HepG2 (cell line): ENCODE data around the gene TIMP4. TPM values are rescaled to one million over a fixed set of nuclear protein-coding genes. Genes with fewer than 3 reads are reported as not detected.

ENCODE experiments used
- ATAC-seq: fragments of 200-7000 bp; cut with Tn5 transposase; 3 replicates; pipeline ENCODE4 v1.9.1; 2020; ENCODE audit warnings: mild to moderate bottlenecking, moderate library complexity
- BruUV-seq: library from RNA; stranded (reverse); fragments of 400-500 nt; replicated peaks from 2 replicates; lab custom pipeline; 2021; lab: Mats Ljungman, UMichigan
- CTCF ChIA-PET: fragments of 300-600 bp; formaldehyde crosslinking; extraction: SDS; loops from one replicate; lab custom pipeline; 2021; ENCODE audit warnings: low total read pairs, inconsistent platforms, low intra/inter-chr PET ratio; lab: Yijun Ruan, JAX
- POLR2A ChIA-PET: fragments of 350-600 bp; sonication (Branson Sonifier 250); formaldehyde crosslinking; loops from one replicate; lab custom pipeline; 2020; ENCODE audit warnings: antibody characterized with exemption, inconsistent platforms; lab: Yijun Ruan, JAX
- DNase-seq: peaks from one replicate; pipeline ENCODE4 v3.0.0-alpha.2; 2015; ENCODE audit warnings: low spot score
- FAIRE-seq: peaks from 3 replicates; lab custom pipeline; 2011; peaks lifted over from hg19 to GRCh38; lab: Jason Lieb, UNC
- H2AFZ ChIP-seq: one replicate; pipeline ENCODE4 v1.6.1; 2011; ENCODE audit warnings: low read length, inconsistent platforms
- H3K27ac ChIP-seq: fragments of 300-600 bp; 3 replicates; pipeline ENCODE4 v1.8.0; 2011; ENCODE audit warnings: mixed run types, mild to moderate bottlenecking, mixed read lengths, low read length, inconsistent platforms; ENCODE audit not compliant: insufficient read depth; ENCODE audit errors: extremely low read length
- H3K27me3 ChIP-seq, 2 experiments: fragments of 200-600 bp in 1 of 2; 2 replicates in 1 of 2; 3 replicates in 1 of 2; pipeline versions ENCODE4 v1.6.0 to v1.8.0; 2011; ENCODE audit warnings: low read length in 2 of 2, mild to moderate bottlenecking in 2 of 2, moderate library complexity in 2 of 2, inconsistent platforms in 1 of 2; ENCODE audit not compliant: insufficient read depth in 2 of 2, control insufficient read depth in 1 of 2
- H3K36me3 ChIP-seq, 2 experiments: fragments of 200-600 bp in 1 of 2; replicated peaks in 1 of 2; 2 replicates in 1 of 2; 3 replicates in 1 of 2; pipeline versions ENCODE4 v1.5.1 to v1.8.0; 2011; ENCODE audit warnings: low read length in 2 of 2, inconsistent platforms in 1 of 2; ENCODE audit not compliant: insufficient read depth in 2 of 2, control insufficient read depth in 1 of 2
- H3K4me1 ChIP-seq: 2 replicates; pipeline ENCODE4 v1.5.1; 2012; ENCODE audit warnings: low read length, inconsistent platforms; ENCODE audit not compliant: insufficient read depth
- H3K4me2 ChIP-seq: 2 replicates; pipeline ENCODE4 v1.6.0; 2011; ENCODE audit warnings: low read depth, low read length, inconsistent platforms
- H3K4me3 ChIP-seq, 3 experiments: fragments of 200-600 bp in 1 of 3; sonication (generic), shearing (Covaris generic) in 1 of 3; replicated peaks in 1 of 3; 2 replicates each; pipeline ENCODE4 v1.5.1; 2011 to 2016; ENCODE audit warnings: low read length in 3 of 3, inconsistent platforms in 2 of 3, low read depth in 2 of 3, mild to moderate bottlenecking in 2 of 3, control low read depth in 1 of 3, mixed read lengths in 1 of 3; ENCODE audit not compliant: insufficient read depth in 1 of 3
- H3K79me2 ChIP-seq: one replicate; pipeline ENCODE4 v1.6.1; 2011; ENCODE audit warnings: low read length, inconsistent platforms; ENCODE audit not compliant: insufficient read depth
- H3K9ac ChIP-seq: 2 replicates; pipeline ENCODE4 v1.6.0; 2011; ENCODE audit warnings: mild to moderate bottlenecking, low read depth, low read length, inconsistent platforms; ENCODE audit not compliant: insufficient read depth
- H3K9me3 ChIP-seq: 2 replicates; pipeline ENCODE4 v1.5.1; 2012; ENCODE audit warnings: mild to moderate bottlenecking, low read length
- H4K20me1 ChIP-seq: 2 replicates; pipeline ENCODE4 v1.6.0; 2011; ENCODE audit warnings: inconsistent platforms, mild to moderate bottlenecking, low read length, moderate library complexity; ENCODE audit not compliant: insufficient read depth
- CEBPB ChIP-seq: IDR thresholded peaks from 2 replicates; pipeline ENCODE4 v1.6.1; 2011; ENCODE audit warnings: low read depth, low read length, improper control_type of control experiment, borderline replicate concordance
- PHB2 ChIP-seq: fragments of 450-650 bp; IDR thresholded peaks from 2 replicates; pipeline ENCODE4 v1.6.1; 2018; ENCODE audit not compliant: partially characterized antibody
- SMC3 ChIP-seq: IDR thresholded peaks from 2 replicates; pipeline ENCODE4 v1.6.1; 2011; ENCODE audit warnings: low read length, improper control_type of control experiment
- WGBS: methylation state at CpG from one replicate; pipeline ENCODE4 v1.1.6; 2017; ENCODE audit warnings: low lambda C conversion rate; 5-methylcytosine and 5-hydroxymethylcytosine counted together
- in situ Hi-C: cut with HindIII; loops from 2 replicates; pipeline ENCODE4 v1.10.0; 2017; ENCODE audit warnings: low pct_unique_long_range_greater_than_20kb; ENCODE audit not compliant: extremely low pct_ligation_motif_present
- intact Hi-C: fragments of 100-400 bp; cut with micrococcal nuclease; formaldehyde crosslinking; loops from one replicate; pipeline ENCODE4 v1.10.0; 2022; ENCODE audit not compliant: unreplicated experiment
- polyA plus RNA-seq, 8 experiments: library from polyadenylated mRNA; depleted of rRNA in 3 of 8; stranded (reverse) in 7 of 8; unstranded in 1 of 8; fragments of >200 nt; fragmentation: Illumina TruSeq in 4 of 8; extraction: Trizol in 4 of 8; gene quantifications; 2 replicates each; pipeline versions ENCODE4 v1.2.1 to v1.2.3, GENCODE V29; 2011 to 2016; ENCODE audit warnings: low read depth in 4 of 8, missing spikeins in 1 of 8, mixed read lengths in 1 of 8; ENCODE audit not compliant: insufficient read depth in 1 of 8
- total RNA-seq, 5 experiments: library from RNA; depleted of rRNA; stranded (reverse); fragments of >200 nt; fragmentation: Illumina TruSeq; extraction: Trizol; gene quantifications; 2 replicates each; pipeline ENCODE4 v1.2.3, GENCODE V29; 2016; ENCODE audit warnings: low read depth in 1 of 5
- TF ChIP-seq, protein P1 (sequence below): sonication (generic); formaldehyde crosslinking; IDR thresholded peaks from 2 replicates; pipeline ENCODE4 v1.8.0; 2022; ENCODE audit warnings: mild to moderate bottlenecking, missing genetic modification reagents, borderline replicate concordance
- TF ChIP-seq, protein P2 (sequence below): sonication (generic); formaldehyde crosslinking; IDR thresholded peaks from 2 replicates; pipeline ENCODE4 v1.5.0; 2020; ENCODE audit warnings: missing genetic modification reagents
- TF ChIP-seq, protein P3 (sequence below): sonication (generic); formaldehyde crosslinking; IDR thresholded peaks from 2 replicates; pipeline ENCODE4 v1.5.0; 2020; ENCODE audit warnings: missing genetic modification reagents

Gene TIMP4
- total and polyA plus RNA-seq, 2 of the 13 experiments (the other 11 are each of a cell fraction or from before 2014, with no cell fraction given): 0.05 to 0.07 TPM

DNA sequence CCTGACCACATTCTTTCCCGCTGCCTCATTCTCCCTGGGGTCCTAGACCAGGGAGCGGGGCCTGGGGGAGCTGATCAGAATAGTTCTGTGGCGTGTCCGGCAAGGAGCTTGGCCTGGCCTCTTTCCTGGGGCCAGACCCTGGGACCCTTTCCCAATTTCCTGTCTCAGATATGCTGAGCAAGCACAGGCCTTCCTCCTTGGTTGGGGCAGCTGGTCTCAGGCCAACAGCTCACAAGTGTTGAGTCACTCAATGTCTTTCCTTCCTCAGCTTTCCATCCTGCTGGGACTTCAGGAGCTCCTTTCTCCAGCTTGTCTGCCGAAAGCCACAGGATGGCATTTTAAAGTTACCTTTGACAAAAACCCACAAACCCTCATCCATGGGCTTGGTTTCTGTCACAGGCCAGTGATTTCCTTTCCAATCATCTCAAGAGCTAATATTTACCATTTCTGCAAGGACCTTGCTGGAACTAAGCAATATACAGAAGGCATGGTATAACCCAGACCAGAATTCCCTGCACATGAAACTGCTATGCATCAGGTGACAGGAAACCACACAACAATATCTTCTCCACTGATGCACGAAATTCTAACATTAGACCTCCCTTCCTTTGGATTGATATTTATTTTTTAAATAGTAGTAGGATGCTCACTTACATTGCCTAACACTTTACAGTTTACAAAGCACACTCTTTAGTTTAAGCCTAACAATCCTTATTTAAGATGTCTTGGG is 19.5 kb upstream of the TIMP4 start:
- no peaks in the 10 kb centered on the region for H3K79me2 ChIP-seq

DNA sequence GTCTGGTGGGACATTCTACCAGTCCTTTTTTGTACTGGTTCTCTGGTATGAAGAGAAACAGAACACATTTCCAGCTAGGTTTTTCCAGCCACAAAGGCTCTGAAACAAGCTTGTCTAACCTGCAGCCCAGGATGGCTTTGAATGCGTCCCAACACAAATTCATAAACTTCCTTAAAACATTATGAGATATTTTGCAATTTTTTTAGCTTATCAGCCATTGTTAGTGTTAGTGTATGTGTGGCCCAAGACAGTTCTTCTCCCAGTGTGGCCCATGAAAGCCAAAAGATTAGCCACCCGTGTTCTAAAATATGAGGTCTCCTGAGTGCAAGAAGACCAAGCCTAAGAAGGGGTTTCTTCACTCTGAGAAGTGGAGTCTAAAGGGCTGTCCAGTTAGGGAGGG is 18.4 kb upstream of the TIMP4 start:
- peaks cover 0 to 8% of the 10 kb centered on the region in 2 experiments; a peak in 1 of 5 replicates for H3K27me3 ChIP-seq
- peaks cover 7% of the 10 kb centered on the region for H3K9me3 ChIP-seq
- FAIRE-seq: no peak
- in situ Hi-C loops: loop anchor here (5.0 kb wide), 1 partner anchor 40 kb away; no protein-coding TSS in a partner anchor
- BruUV-seq: no TSS peak
- no peak overlapping the region for H3K4me3 ChIP-seq
- no peaks in the 10 kb centered on the region for H3K4me1 ChIP-seq
- POLR2A ChIA-PET: interaction anchor here (1.7 kb wide), 1 partner anchor 307 kb away, joined by 4 read pairs; the partner anchor contains the start of gene TSEN2
- H3K9ac ChIP-seq: no peak overlapping the region
- WGBS: 7% methylated on average over 2 of the region's 2 CpGs
- no peak overlapping the region for H3K4me2 ChIP-seq
- H2AFZ ChIP-seq: no peak overlapping the region
- H3K27ac ChIP-seq: no peak overlapping the region
- CTCF ChIA-PET: interaction anchor here (3.8 kb wide), 2 partner anchors 38 to 42 kb away, joined by 25 to 33 read pairs; no protein-coding TSS in a partner anchor
- no peaks in the 10 kb centered on the region for H3K79me2 ChIP-seq
- ATAC-seq: no peak
- no peaks in the 10 kb centered on the region for H3K36me3 ChIP-seq
- intact Hi-C loops: loop anchor here (5.0 kb wide), 1 partner anchor 305 kb away; the partner anchor contains the start of gene TSEN2
- no peaks in the 10 kb centered on the region for H4K20me1 ChIP-seq
- no peak for DNase-seq
- no peak for TF ChIP-seq SMC3
- TF ChIP-seq PHB2: no peak
- TF ChIP-seq, protein P1, sequence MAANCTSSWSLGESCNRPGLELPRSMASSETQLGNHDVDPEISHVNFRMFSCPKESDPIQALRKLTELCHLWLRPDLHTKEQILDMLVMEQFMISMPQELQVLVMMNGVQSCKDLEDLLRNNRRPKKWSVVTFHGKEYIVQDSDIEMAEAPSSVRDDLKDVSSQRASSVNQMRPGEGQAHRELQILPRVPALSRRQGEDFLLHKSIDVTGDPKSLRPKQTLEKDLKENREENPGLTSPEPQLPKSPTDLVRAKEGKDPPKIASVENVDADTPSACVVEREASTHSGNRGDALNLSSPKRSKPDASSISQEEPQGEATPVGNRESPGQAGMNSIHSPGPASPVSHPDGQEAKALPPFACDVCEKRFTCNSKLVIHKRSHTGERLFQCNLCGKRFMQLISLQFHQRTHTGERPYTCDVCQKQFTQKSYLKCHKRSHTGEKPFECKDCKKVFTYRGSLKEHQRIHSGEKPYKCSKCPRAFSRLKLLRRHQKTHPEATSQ (CRISPR knock-in tag): no peak
- TF ChIP-seq, protein P2, sequence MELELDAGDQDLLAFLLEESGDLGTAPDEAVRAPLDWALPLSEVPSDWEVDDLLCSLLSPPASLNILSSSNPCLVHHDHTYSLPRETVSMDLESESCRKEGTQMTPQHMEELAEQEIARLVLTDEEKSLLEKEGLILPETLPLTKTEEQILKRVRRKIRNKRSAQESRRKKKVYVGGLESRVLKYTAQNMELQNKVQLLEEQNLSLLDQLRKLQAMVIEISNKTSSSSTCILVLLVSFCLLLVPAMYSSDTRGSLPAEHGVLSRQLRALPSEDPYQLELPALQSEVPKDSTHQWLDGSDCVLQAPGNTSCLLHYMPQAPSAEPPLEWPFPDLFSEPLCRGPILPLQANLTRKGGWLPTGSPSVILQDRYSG (CRISPR knock-in tag): no peak
- TF ChIP-seq CEBPB: no peak
- TF ChIP-seq, all 625 proteins: peak for 0

More for the DNA sequence above, 19.5 kb upstream of the TIMP4 start:
- POLR2A ChIA-PET: no interaction called here
- intact Hi-C loops: loop anchor here (5.0 kb wide), 1 partner anchor 304 kb away; the partner anchor contains the start of gene TSEN2
- 18% methylated on average over 2 of the region's 6 CpGs for WGBS
- DNase-seq (no peak), FAIRE-seq (no peak), ATAC-seq (no peak)
- H2AFZ ChIP-seq: no peak overlapping the region
- H3K36me3 ChIP-seq: no peaks in the 10 kb centered on the region
- peaks cover 0 to 8% of the 10 kb centered on the region in 2 experiments; a peak in 1 of 5 replicates for H3K27me3 ChIP-seq
- no TSS peak for BruUV-seq
- H3K9ac ChIP-seq: no peak overlapping the region
- in situ Hi-C loops: loop anchor here (5.0 kb wide), 1 partner anchor 41 kb away; no protein-coding TSS in a partner anchor
- H3K4me2 ChIP-seq: no peak overlapping the region
- H3K4me1 ChIP-seq: peaks cover 5% of the 10 kb centered on the region; the same call in 1 of the 2 replicates
- TF ChIP-seq, protein P3, sequence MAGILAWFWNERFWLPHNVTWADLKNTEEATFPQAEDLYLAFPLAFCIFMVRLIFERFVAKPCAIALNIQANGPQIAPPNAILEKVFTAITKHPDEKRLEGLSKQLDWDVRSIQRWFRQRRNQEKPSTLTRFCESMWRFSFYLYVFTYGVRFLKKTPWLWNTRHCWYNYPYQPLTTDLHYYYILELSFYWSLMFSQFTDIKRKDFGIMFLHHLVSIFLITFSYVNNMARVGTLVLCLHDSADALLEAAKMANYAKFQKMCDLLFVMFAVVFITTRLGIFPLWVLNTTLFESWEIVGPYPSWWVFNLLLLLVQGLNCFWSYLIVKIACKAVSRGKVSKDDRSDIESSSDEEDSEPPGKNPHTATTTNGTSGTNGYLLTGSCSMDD (CRISPR knock-in tag): no peak
- CTCF ChIA-PET: interaction anchor here (1.0 kb wide), 1 partner anchor 44 kb away, joined by 3 read pairs; no protein-coding TSS in a partner anchor
- H3K9me3 ChIP-seq: no peaks in the 10 kb centered on the region
- no peaks in the 10 kb centered on the region for H4K20me1 ChIP-seq
- H3K4me3 ChIP-seq: no peak overlapping the region
- no peak overlapping the region for H3K27ac ChIP-seq
